GM12891 (cell line): ENCODE data around the gene NMNAT1.
"Not testable (repeated sequence)": the region's sequence is repeated elsewhere in the genome, so short reads cannot be mapped to it uniquely, and the experiment has no call there.

Experiments
- POLR2A ChIP-seq: IDR thresholded peaks from 2 replicates; pipeline ENCODE4 v1.6.1; 2011; ENCODE audit warnings: low read depth, low read length, control low read depth
- POLR2AphosphoS5 ChIP-seq: IDR thresholded peaks from 2 replicates; pipeline ENCODE4 v1.6.1; 2011; ENCODE audit warnings: low read depth, low read length, control low read depth
- TAF1 ChIP-seq: IDR thresholded peaks from 2 replicates; pipeline ENCODE4 v1.6.1; 2011; ENCODE audit warnings: low read depth, low read length, control low read depth

- not testable (repeated sequence) for TF ChIP-seq POLR2A, POLR2AphosphoS5, TAF1
Measured at GRCh38 chr1:9917495-9917894, 25.8 kb upstream of the NMNAT1 start.
